Psoas muscle (tissue), 8 donors: ENCODE results near the gene BOC. TPM values are rescaled to one million over a fixed set of nuclear protein-coding genes. Genes with fewer than 3 reads are reported as not detected.

ENCODE experiments used
- ATAC-seq, 4 donors: fragments of 200-7000 bp; cut with Tn5 transposase; one replicate each; pipeline ENCODE4 v1.9.1; 2020; ENCODE audit warnings: moderate library complexity in 3 of 4, mild to moderate bottlenecking in 2 of 4
- DNase-seq, 2 donors: peaks; one replicate each; pipeline ENCODE4 v3.0.0-alpha.2; 2020
- H3K27ac ChIP-seq: fragments of 200-600 bp; one replicate; pipeline ENCODE4 v1.8.0; 2022
- H3K27me3 ChIP-seq, 3 donors: fragments of 200-600 bp in 1 of 3; one replicate each; pipeline versions ENCODE4 v1.6.1 to v1.8.0; 2013 to 2022; ENCODE audit warnings: low read length in 2 of 3, mild to moderate bottlenecking in 2 of 3, moderate library complexity in 1 of 3; ENCODE audit not compliant: insufficient read depth in 3 of 3
- H3K36me3 ChIP-seq, 2 donors: fragments of 200-600 bp in 1 of 2; one replicate each; pipeline versions ENCODE4 v1.6.1 to v1.8.0; 2013 to 2022; ENCODE audit warnings: low read depth in 1 of 2, mild to moderate bottlenecking in 1 of 2, moderate library complexity in 1 of 2; ENCODE audit not compliant: insufficient read depth in 1 of 2
- H3K4me1 ChIP-seq: fragments of 200-600 bp; one replicate; pipeline ENCODE4 v1.8.0; 2022
- H3K4me3 ChIP-seq: fragments of 200-600 bp; one replicate; pipeline ENCODE4 v1.8.0; 2022; ENCODE audit warnings: mild to moderate bottlenecking
- H3K9me3 ChIP-seq: fragments of 200-600 bp; one replicate; pipeline ENCODE4 v1.8.0; 2022
- CTCF ChIP-seq: fragments of 200-600 bp; IDR thresholded peaks from one replicate; pipeline ENCODE4 v1.8.0; 2022; ENCODE audit warnings: antibody characterized with exemption
- WGBS, 3 donors: extraction: QIAGEN DNeasy Blood & Tissue Kit; methylation state at CpG; one replicate each; pipeline versions ENCODE4 v1.1.6 to v1.1.7; 2013; 5-methylcytosine and 5-hydroxymethylcytosine counted together
- intact Hi-C, 2 donors: fragments of 100-400 bp; cut with DNase I; formaldehyde crosslinking; loops; one replicate each; pipeline versions ENCODE4 v1.11.0 to v1.14.2; 2022
- polyA plus RNA-seq, 3 donors: library from polyadenylated mRNA; stranded (reverse); fragments of 200-250 nt; gene quantifications; one replicate each; pipeline ENCODE4 v1.2.3, GENCODE V29; 2013
- total RNA-seq, 4 donors: library from RNA; stranded (reverse); fragmentation: NEBNext Ultra II Directional in 2 of 4; extraction: Animal tissue kit (Norgen Biotek cat#: 25700) in 2 of 4; gene quantifications; one replicate each; pipeline versions ENCODE4 v1.2.1 to v1.2.4, GENCODE V29; 2021 to 2023
- donor health status: healthy with polysubstance abuse.
- donor health status: DM: no; HTN: no; CAD: no; lungs with moderate emphysema.
- donor health status: Bipolar disorder and iron deficiency.
- donor health status: healthy.
- donor health status: DM: yes; HTN: yes; CAD: no.
- donor health status: DM: no; HTN: no; CAD: no.
- donor health status: DM: no; HTN: no; CAD: no.
- donor health status: DM: yes; HTN: yes; CAD: no.

Gene BOC
- total and polyA plus RNA-seq, 7 donors: 1.1 to 15.4 (median 3.8) TPM

- TF ChIP-seq CTCF: no peak
- Histone ChIP-seq H3K9me3 (no peaks in the 10 kb centered on the region), H3K27ac (peak overlapping the region; percentile 28), H3K27me3 (no peaks in the 10 kb centered on the region), H3K4me1 (no peaks in the 10 kb centered on the region), H3K4me3 (peak overlapping the region; percentile 45), H3K36me3 (no peaks in the 10 kb centered on the region)
- ATAC-seq: no peak
- DNase-seq: no peak
- intact Hi-C loops: no loop called here
- 41 to 64% (median 48%) methylated on average over 5 of the region's 5 CpGs for WGBS, 3 donors
Measured at GRCh38 chr3:113276751-113277080, 65.4 kb downstream of the BOC start.

DNA sequence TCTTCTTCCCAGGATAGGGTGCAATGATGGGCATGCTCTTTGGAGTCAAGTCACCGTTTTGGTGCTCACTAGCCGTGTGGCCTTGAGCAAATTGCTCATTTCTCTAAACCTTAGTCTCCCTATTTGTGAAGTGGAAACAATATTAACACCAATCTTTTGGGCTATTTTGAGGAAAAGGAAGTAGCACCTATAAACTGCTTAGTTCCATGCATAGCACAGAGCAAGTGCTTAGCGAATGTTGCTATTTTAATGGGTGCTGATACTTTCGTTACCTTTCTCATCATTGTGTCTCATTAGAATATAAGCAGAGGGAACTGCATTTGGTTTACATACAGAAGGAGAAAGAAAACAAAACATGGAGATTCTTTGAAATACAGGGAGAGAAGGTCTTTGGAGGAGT lies 66.1 kb downstream of the BOC start:
- intact Hi-C loops: no loop called here
- DNase-seq (no peak), ATAC-seq (no peak)
- TF ChIP-seq CTCF: no peak
- H3K4me3 ChIP-seq: no peak overlapping the region
- no peaks in the 10 kb centered on the region for H3K9me3 ChIP-seq
- 83 to 96% (median 90%) methylated on average over 4 of the region's 4 CpGs for WGBS, 3 donors
- no peaks in the 10 kb centered on the region for H3K27me3 ChIP-seq
- no peaks in the 10 kb centered on the region for H3K4me1 ChIP-seq
- no peak overlapping the region for H3K27ac ChIP-seq
- no peaks in the 10 kb centered on the region for H3K36me3 ChIP-seq

DNA sequence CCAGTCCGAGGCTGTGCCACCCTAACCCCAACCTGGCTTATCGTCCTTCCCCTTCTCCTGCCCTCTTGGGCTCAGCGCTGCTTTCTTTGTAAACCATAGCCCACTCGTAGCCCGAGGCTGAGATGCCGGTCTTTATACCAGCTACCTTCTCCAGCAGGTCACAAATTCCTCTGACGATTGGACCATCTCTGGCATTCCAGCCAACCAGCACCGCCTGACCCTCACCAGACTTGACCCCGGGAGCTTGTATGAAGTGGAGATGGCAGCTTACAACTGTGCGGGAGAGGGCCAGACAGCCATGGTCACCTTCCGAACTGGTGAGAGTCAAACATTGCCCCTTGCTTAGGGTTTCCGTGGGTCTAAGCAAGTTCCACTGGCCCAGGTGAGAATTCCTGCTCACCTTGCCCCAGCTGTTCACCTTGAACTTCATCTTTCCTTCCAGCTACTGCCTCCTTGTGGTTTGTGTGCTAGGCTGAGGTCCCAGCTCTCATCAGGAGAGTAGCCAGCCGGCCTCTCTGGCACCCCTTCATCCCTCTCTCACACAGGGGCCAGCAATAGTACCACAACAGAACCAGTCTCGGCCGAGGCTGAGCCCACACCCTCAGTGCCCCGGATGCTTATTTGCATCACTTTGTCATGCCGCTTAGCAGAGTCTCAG lies 66.7 kb downstream of the BOC start:
- H3K36me3 ChIP-seq: no peaks in the 10 kb centered on the region
- H3K27ac ChIP-seq: no peak overlapping the region

DNA sequence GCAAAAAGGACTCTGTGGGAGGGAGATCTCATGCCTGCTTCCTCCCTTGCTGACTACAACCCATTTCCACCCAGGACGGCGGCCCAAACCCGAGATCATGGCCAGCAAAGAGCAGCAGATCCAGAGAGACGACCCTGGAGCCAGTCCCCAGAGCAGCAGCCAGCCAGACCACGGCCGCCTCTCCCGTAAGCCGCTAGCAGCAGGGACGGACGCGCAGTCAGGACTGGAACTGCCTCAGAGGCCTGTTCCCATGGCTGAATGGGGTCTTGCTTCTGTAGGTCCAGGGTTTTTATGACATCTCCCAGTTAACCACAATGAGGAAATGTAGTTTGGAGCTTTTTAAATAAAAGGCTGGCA lies 67.2 kb downstream of the BOC start:
- no peak for DNase-seq
- Histone ChIP-seq H3K36me3 (no peaks in the 10 kb centered on the region), H3K4me3 (no peak overlapping the region), H3K9me3 (no peaks in the 10 kb centered on the region), H3K27me3 (no peaks in the 10 kb centered on the region), H3K4me1 (no peaks in the 10 kb centered on the region), H3K27ac (no peak overlapping the region)
- WGBS, 3 donors: 92 to 97% (median 92%) methylated on average over 11 of the region's 11 CpGs
- ATAC-seq: no peak
- intact Hi-C loops: no loop called here
- no peak for TF ChIP-seq CTCF

More for the DNA sequence above, 66.7 kb downstream of the BOC start:
- 93 to 94% (median 94%) methylated on average over 17 of the region's 17 CpGs for WGBS, 3 donors
- Histone ChIP-seq H3K4me1 (no peaks in the 10 kb centered on the region), H3K4me3 (no peak overlapping the region), H3K9me3 (no peaks in the 10 kb centered on the region), H3K27me3 (no peaks in the 10 kb centered on the region)
- DNase-seq (no peak), ATAC-seq (no peak)
- intact Hi-C loops: no loop called here
- TF ChIP-seq CTCF: no peak

- WGBS, 3 donors: 94 to 99% (median 96%) methylated on average over 17 of the region's 17 CpGs
- intact Hi-C loops: no loop called here
- ATAC-seq: no peak
- no peaks in the 10 kb centered on the region for H3K4me1 ChIP-seq
- no peak overlapping the region for H3K27ac ChIP-seq
- no peak for TF ChIP-seq CTCF
- no peaks in the 10 kb centered on the region for H3K36me3 ChIP-seq
- H3K4me3 ChIP-seq: no peak overlapping the region
- H3K27me3 ChIP-seq: no peaks in the 10 kb centered on the region
- no peak for DNase-seq
- no peaks in the 10 kb centered on the region for H3K9me3 ChIP-seq
Measured at GRCh38 chr3:113279686-113280085, 68.3 kb downstream of the BOC start.
